NCI-H2196 treated with DMSO at 0.1 percent for 48 hours (cell line): Measurements from ENCODE around the gene KLHDC2.
"Not testable (repeated sequence)": the region's sequence is repeated elsewhere in the genome, so short reads cannot be mapped to it uniquely, and the experiment has no call there.

ENCODE experiments used
- DNase-seq: peaks from one replicate; lab custom pipeline; 2025; ENCODE audit not compliant: unreplicated experiment; lab: John Stamatoyannopoulos, UW

The KLHDC2 gene

DNA sequence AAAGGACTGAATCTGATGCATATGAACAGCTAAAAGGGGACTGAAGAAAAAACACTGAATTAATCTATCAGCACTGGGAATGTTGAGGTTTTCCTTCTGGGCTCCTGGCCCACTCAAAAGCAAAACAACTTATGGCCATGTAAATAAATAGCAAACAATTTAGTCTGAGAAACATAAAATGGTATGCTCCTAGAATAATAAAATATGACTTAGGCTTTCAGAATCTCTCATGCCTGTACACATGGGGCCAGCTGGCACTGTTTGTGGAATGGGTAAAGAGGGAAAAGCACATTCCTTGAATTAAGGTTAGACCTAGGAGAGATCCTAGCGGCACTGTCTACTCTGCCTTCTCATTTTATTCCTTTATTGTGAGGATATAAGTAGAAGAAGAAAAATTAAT is 6.2 kb downstream of the KLHDC2 start:
- no peak for DNase-seq

DNA sequence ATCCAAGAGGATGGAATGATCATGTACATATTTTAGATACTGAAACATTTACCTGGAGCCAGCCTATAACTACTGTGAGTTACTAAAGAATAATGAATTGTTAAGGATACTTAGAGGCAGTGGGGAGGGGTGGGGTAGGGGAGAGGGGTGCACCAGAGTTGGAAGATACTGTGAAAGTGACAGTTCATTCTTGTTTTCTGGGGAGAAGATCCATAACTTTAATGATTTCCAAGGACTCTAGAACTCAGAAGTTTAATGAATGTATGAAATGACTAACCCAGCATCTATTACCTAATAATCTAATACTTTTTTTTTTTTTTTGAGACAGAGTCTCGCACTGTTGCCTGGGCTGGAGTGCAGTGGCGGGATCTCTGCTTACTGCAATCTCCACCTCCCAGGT is 10.5 kb downstream of the KLHDC2 start:
- no peak for DNase-seq

DNA sequence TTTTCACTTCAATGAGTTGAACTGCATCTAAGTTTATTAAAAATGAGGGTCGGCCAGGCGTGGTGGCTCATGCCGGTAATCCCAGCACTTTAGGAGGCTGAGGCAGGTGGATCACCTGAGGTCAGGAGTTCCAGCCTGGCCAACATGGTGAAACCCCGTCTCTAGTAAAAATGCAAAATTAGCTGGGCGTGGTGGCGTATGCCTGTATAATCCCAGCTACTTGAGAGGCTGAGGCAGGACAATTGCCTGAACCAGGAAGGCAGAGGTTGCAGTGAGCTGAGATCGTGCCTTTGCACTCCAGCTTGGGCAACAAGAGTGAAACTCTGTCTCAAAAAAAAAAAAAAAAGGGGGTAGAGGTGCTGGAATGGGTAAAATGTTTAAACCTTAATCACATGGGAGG is 13.1 kb downstream of the KLHDC2 start:
- not testable (repeated sequence) for DNase-seq

DNA sequence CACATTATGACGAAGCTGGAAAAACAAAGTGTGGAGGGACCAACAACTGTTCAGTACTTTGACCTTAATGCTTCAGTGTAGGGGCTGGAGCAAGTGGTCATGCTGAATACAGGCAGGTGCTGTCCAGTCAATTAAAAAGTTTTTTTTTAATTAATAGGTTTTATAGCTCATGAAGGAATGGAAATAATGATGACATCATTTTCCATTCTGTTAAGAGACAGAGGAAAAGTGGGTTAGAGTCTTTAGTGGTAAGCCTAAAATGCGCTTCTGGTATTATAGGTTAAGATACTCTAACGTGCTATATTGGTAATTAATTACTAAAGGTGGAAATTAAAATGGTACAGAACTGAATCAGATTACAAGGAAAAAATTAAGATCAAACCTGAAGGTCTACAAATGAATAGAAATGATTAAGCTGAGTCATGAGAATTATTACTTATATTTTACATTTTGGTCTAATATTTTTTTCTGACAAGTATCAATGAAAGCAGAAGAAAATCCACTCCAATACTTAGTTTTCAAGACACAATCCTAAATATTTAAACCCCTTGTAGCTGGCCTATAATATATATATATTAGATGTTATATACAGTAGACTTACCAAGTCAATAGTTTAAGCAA is 15.6 kb downstream of the KLHDC2 start:
- no peak for DNase-seq

DNA sequence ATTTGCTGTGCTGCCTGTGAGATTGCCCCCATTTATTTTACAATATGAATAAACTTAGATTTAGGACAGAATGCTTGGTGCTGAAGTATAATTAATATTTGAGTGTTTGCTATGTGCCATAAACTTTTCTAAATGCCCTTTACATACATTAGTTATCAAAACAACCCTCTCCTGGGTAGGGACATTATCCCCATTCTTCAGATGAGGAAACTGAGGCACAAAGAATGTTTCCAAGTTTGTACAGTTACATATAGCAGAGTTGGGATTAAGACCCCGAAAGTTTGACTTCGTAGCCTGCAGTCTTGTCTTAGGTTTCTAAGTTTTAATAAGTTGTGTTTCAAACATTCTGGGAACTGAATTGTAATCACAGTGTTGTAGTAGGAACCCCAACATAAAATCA is 18.4 kb downstream of the KLHDC2 start:
- DNase-seq, result no peak

DNA sequence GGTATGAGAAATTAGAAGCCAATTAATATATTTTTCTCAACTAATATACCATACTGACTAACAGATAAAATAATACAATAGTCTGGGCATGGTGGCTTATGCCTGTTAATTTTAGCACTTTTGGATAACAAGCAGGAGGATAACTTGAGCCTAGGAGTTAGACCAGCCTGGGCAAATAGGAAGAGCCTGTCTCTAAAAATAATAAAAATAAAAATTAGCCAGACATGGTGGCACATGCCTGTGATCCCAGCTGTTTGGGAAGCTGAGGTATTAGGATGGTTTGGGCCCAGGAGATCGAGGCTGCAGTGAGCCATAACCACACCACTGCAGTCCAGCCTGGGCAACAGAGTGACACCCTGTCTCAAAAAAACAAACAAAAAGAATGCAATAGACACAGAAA is 24.7 kb downstream of the KLHDC2 start:
- DNase-seq, result no peak

DNA sequence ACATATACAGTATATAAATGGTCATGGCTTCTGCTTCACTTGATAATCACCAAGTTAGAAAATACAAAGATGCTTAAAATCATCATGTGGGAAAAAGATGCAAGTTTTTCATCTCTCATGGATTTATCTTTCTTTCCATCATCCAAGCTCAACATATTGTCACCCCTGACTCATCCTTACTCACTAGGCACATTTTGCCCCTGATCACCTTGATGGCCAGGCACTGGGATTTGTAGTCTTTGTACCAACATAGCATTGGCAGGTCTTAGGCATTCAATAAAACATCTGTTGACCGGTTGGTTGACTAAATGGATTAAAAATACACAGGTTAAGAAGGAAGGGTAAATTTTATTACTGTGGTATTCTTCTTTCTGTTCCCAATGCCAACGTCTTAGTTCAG is 28.1 kb downstream of the KLHDC2 start:
- DNase-seq, result no peak

DNA sequence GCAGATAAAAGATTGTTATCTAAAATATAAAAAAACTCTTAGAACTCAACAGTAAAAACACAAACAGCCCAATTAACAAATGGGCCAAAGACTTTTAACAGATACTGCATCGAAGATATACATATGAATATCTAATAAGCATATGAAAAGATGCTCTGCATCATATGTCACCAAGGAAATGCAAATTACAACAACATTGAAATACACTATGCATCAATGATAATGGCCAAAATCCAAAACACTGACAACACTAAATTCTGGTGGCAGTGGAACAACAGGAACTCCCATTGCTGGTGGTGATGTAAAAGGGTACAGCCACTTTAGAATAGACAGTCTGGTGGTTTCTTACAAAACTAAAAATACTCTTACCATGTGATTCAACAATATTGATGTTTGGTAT is 40.8 kb downstream of the KLHDC2 start:
- DNase-seq, result no peak

DNA sequence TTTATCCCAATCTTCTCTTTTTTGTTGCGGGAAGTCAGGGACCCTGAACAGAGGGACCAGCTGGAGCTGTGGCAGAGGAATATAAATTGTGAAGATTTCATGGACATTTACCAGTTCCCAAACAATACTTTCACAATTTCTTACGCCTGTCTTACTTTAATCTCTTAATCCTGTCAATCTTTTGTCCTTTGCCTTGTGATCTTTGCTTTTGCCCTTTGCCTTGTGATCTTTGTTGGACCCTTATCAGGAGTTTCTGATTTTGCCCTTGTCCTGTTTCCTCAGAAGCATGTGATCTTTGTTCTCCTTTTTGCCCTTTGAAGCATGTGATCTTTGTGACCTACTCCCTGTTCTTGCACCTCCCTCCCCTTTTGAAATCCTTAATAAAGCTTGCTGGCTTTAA is 48.2 kb downstream of the KLHDC2 start:
- DNase-seq, result not testable (repeated sequence)

DNA sequence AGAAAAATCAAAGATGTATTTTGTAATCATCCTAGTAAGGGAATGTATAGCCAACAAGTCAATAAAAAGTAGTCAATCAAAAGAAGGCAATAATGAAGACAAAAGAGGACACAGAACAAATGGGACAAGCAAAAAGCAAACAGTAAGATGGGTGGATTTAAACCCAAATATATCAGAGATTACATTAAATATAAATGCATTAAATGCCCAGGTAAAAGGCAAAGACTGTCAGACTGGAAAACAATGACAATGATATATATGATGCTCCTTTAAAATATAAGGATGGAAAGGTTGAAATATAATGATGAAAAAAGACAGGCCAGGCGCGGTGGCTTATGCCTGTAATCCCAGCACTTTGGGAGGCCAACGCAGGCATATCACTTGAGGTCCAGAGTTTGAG is 48.9 kb downstream of the KLHDC2 start:
- DNase-seq, result no peak

DNA sequence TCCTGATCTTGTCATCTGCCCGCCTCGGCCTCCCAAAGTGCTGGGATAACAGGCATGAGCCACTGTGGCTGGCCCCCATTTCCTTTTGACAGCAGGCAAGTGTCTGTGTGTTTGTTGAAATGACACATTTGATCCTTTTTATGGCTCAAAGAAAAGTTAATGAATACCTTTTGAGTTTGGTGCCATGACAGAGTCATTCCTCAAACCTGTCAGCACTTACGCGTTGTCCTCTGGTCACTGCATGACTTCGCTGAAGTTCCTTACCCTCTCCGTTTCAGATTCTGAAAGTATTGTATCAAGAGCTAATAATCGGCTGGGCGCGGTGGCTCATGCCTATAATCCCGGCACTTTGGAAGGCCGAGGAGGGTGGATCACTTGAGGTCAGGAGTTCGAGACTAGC is 52.2 kb downstream of the KLHDC2 start:
- no peak for DNase-seq

DNA sequence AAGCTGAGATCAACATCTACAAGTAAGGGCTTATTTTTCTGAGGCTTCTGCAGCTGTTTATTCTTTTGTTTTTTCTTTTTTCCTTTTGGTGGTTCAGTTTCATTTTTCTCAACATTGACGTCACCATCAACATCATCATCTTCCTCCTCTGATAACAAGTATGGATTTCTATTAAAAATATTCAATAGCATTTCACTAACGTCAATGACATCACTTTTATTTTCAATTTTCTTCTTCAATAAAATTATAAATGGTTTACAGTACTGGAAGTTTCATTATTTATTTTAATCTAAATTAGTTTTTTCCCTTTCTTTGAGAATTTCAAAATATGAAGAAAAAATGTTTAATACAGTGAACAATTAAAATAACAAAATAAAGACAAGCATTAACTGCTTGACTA is 60.7 kb downstream of the KLHDC2 start:
- DNase-seq, result no peak
